B cell (primary cell): ENCODE results near the gene GHR. TPM values are rescaled to one million over a fixed set of nuclear protein-coding genes. Genes with fewer than 3 reads are reported as not detected.

Source experiments
- ATAC-seq: fragments of 200-7000 bp; cut with Tn5 transposase; one replicate; pipeline ENCODE4 v1.10.0; 2021; ENCODE audit warnings: low read depth, mild to moderate bottlenecking, moderate number of reproducible peaks, moderate library complexity
- CTCF ChIA-PET: fragments of 350-600 bp; sonication (Branson Sonifier 250); formaldehyde crosslinking; loops from one replicate; lab custom pipeline; 2021; ENCODE audit warnings: antibody characterized with exemption, inconsistent platforms; lab: Charles Lee
- POLR2A ChIA-PET: fragments of 350-600 bp; sonication (Branson Sonifier 250); formaldehyde crosslinking; loops from one replicate; lab custom pipeline; 2021; ENCODE audit warnings: antibody characterized with exemption; lab: Charles Lee
- DNase-seq: peaks from one replicate; pipeline ENCODE4 v3.0.0; 2013
- H2AFZ ChIP-seq: 2 replicates; pipeline ENCODE4 v1.6.1; 2012; ENCODE audit warnings: mild to moderate bottlenecking, low read depth, low read length; ENCODE audit not compliant: insufficient read depth, poor library complexity, severe bottlenecking
- H3K27ac ChIP-seq, 2 donors: 1 replicate in 1 of 2; 2 replicates in 1 of 2; pipeline ENCODE4 v1.5.1; 2012 to 2013; ENCODE audit warnings: low read length in 2 of 2, mild to moderate bottlenecking in 2 of 2, moderate library complexity in 1 of 2
- H3K27me3 ChIP-seq, 4 experiments: fragments of 200-600 bp in 1 of 4; sonication (generic) in 1 of 4; replicated peaks in 1 of 4; 1 replicate in 2 of 4; 2 replicates in 2 of 4; pipeline versions ENCODE4 v1.6.1 to v1.7.0; 2013 to 2016; ENCODE audit warnings: low read length in 3 of 4, mild to moderate bottlenecking in 2 of 4, mixed read lengths in 1 of 4, moderate library complexity in 1 of 4; ENCODE audit not compliant: insufficient read depth in 4 of 4, control insufficient read depth in 3 of 4; ENCODE audit errors: control extremely low read depth in 1 of 4
- H3K36me3 ChIP-seq, 2 experiments: replicated peaks in 1 of 2; 1 replicate in 1 of 2; 2 replicates in 1 of 2; pipeline versions ENCODE4 v1.6.1 to v1.7.1; 2013; ENCODE audit warnings: low read length in 1 of 2; ENCODE audit not compliant: insufficient read depth in 2 of 2, control insufficient read depth in 1 of 2; ENCODE audit errors: control extremely low read depth in 1 of 2, extremely low read depth in 1 of 2
- H3K4me1 ChIP-seq, 2 donors: fragments of 200-600 bp in 1 of 2; sonication (generic) in 1 of 2; 1 replicate in 1 of 2; 2 replicates in 1 of 2; pipeline versions ENCODE4 v1.5.1 to v1.6.1; 2013 to 2017; ENCODE audit warnings: low read length in 2 of 2; ENCODE audit not compliant: control insufficient read depth in 2 of 2, insufficient read depth in 2 of 2
- H3K4me2 ChIP-seq: replicated peaks from 2 replicates; pipeline ENCODE3; 2012; ENCODE audit warnings: mild to moderate bottlenecking, low read depth, low read length; ENCODE audit not compliant: poor library complexity, severe bottlenecking
- H3K4me3 ChIP-seq, 5 experiments: fragments of 200-600 bp in 1 of 5; sonication (generic) in 1 of 5; 1 replicate in 3 of 5; 2 replicates in 2 of 5; pipeline versions ENCODE4 v1.5.1 to v1.7.0; 2011 to 2016; ENCODE audit warnings: low read length in 4 of 5, mild to moderate bottlenecking in 4 of 5, low read depth in 2 of 5, control low read depth in 1 of 5, moderate library complexity in 1 of 5; ENCODE audit not compliant: insufficient read depth in 1 of 5; ENCODE audit errors: control extremely low read depth in 1 of 5, extremely low read depth in 1 of 5
- H3K79me2 ChIP-seq: fragments of 200-600 bp; sonication (generic); one replicate; pipeline ENCODE4 v1.6.0; 2016; ENCODE audit warnings: low read length; ENCODE audit not compliant: control insufficient read depth, insufficient read depth
- H3K9ac ChIP-seq: fragments of 200-600 bp; sonication (generic); 2 replicates; pipeline ENCODE4 v1.6.1; 2017; ENCODE audit warnings: mild to moderate bottlenecking, low read length, moderate library complexity
- H3K9me3 ChIP-seq, 3 donors: one replicate each; pipeline versions ENCODE4 v1.6.1 to v1.7.1; 2013; ENCODE audit warnings: low read length in 2 of 3; ENCODE audit not compliant: control insufficient read depth in 2 of 3, insufficient read depth in 1 of 3; ENCODE audit errors: control extremely low read depth in 1 of 3
- H4K20me1 ChIP-seq: 2 replicates; pipeline ENCODE4 v1.6.0; 2012; ENCODE audit warnings: mild to moderate bottlenecking, low read length; ENCODE audit not compliant: insufficient read depth, control insufficient read depth, poor library complexity, severe bottlenecking
- H3K27ac Mint-ChIP-seq: one replicate; pipeline ENCODE4 v1.8.0; 2021; ENCODE audit warnings: mixed read lengths
- H3K27me3 Mint-ChIP-seq: one replicate; pipeline ENCODE4 v1.8.0; 2021; ENCODE audit warnings: mixed read lengths
- H3K4me1 Mint-ChIP-seq: one replicate; pipeline ENCODE4 v1.8.0; 2021; ENCODE audit warnings: mixed read lengths
- H3K4me3 Mint-ChIP-seq: one replicate; pipeline ENCODE4 v1.8.0; 2021; ENCODE audit warnings: mixed read lengths
- H3K9me3 Mint-ChIP-seq: one replicate; pipeline ENCODE4 v1.8.0; 2022; ENCODE audit warnings: mixed read lengths; ENCODE audit not compliant: insufficient read depth
- EZH2 ChIP-seq: IDR thresholded peaks from 2 replicates; pipeline ENCODE4 v1.6.1; 2012; ENCODE audit warnings: borderline replicate concordance, low read depth, mild to moderate bottlenecking, moderate library complexity, low read length; ENCODE audit not compliant: insufficient read depth, poor library complexity, severe bottlenecking
- WGBS: methylation state at CpG from one replicate; pipeline ENCODE4 v1.1.5; 2013; ENCODE audit warnings: missing lambda C conversion rate; ENCODE audit not compliant: insufficient coverage; 5-methylcytosine and 5-hydroxymethylcytosine counted together
- intact Hi-C: fragments of 100-400 bp; cut with micrococcal nuclease; formaldehyde crosslinking; loops from one replicate; pipeline ENCODE4 v1.10.0; 2022
- polyA plus RNA-seq: library from polyadenylated mRNA; depleted of rRNA; stranded (reverse); fragments of >200 nt; gene quantifications from 2 replicates; pipeline ENCODE4 v1.2.3, GENCODE V29; 2012
- total RNA-seq, 2 donors: library from RNA; stranded (reverse); fragments of 120-200 nt in 1 of 2; gene quantifications; 1 replicate in 1 of 2; 2 replicates in 1 of 2; pipeline versions ENCODE4 v1.2.3 to v1.2.4, GENCODE V29; 2013 to 2022
- TF ChIP-seq, protein P1 (sequence below): fragments of 200-600 bp; IDR thresholded peaks from one replicate; pipeline ENCODE4 v1.8.0; 2022; ENCODE audit warnings: antibody characterized with exemption, mild to moderate bottlenecking

GHR gene
- total and polyA plus RNA-seq, 2 donors (not counting 1 experiment from before 2014, with no cell fraction given) = not detected

DNA sequence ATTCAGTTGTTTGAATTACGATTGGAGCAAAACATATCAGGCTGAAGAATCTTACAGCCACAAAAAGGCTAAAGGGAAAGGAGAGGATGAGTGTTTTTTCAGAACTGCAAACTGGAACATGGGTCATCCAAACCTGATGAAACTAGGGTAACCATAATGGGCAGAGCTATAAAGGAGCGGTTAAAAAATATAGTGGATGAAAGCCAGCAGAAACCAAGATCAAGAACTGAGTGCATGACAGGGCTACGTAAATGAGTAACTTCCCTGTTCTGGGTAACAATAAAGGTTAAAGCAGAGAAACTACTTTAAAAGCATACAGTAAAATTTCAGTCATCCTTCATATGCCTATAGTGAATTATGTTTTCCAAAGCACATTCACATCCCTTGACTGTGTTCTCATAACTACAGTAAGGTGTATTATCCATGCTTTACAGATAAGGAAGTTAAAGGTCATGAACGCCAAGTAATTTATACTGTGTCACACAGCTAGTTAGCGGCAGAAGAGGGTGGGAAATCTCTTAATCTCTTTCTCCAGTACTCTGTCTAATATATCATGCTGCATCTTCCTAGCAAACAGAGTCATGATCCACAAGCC lies 48.5 kb upstream of the GHR start:
- Histone ChIP-seq H3K27ac (no peak overlapping the region), H3K4me2 (no peak overlapping the region), H3K79me2 (no peaks in the 10 kb centered on the region), H2AFZ (no peak overlapping the region), H3K4me3 (no peak overlapping the region), H3K9me3 (no peaks in the 10 kb centered on the region), H4K20me1 (no peaks in the 10 kb centered on the region), H3K36me3 (no peaks in the 10 kb centered on the region), H3K27me3 (no peaks in the 10 kb centered on the region), H3K9ac (no peak overlapping the region), H3K4me1 (no peaks in the 10 kb centered on the region)
- ATAC-seq (no peak), DNase-seq (no peak)
- CTCF ChIA-PET = no interaction called here
- TF ChIP-seq, protein P1, sequence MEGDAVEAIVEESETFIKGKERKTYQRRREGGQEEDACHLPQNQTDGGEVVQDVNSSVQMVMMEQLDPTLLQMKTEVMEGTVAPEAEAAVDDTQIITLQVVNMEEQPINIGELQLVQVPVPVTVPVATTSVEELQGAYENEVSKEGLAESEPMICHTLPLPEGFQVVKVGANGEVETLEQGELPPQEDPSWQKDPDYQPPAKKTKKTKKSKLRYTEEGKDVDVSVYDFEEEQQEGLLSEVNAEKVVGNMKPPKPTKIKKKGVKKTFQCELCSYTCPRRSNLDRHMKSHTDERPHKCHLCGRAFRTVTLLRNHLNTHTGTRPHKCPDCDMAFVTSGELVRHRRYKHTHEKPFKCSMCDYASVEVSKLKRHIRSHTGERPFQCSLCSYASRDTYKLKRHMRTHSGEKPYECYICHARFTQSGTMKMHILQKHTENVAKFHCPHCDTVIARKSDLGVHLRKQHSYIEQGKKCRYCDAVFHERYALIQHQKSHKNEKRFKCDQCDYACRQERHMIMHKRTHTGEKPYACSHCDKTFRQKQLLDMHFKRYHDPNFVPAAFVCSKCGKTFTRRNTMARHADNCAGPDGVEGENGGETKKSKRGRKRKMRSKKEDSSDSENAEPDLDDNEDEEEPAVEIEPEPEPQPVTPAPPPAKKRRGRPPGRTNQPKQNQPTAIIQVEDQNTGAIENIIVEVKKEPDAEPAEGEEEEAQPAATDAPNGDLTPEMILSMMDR = no peak
- no peak for TF ChIP-seq EZH2
- intact Hi-C loops = no loop called here
- no peaks in the 10 kb centered on the region for H3K27me3 Mint-ChIP-seq
- no CpG with 5 or more reads among the region's 5 CpGs for WGBS
- H3K4me1 Mint-ChIP-seq = no peaks in the 10 kb centered on the region
- POLR2A ChIA-PET = no interaction called here
- H3K27ac Mint-ChIP-seq = no peak overlapping the region
- peaks cover 5% of the 10 kb centered on the region for H3K9me3 Mint-ChIP-seq
- H3K4me3 Mint-ChIP-seq = no peak overlapping the region

DNA sequence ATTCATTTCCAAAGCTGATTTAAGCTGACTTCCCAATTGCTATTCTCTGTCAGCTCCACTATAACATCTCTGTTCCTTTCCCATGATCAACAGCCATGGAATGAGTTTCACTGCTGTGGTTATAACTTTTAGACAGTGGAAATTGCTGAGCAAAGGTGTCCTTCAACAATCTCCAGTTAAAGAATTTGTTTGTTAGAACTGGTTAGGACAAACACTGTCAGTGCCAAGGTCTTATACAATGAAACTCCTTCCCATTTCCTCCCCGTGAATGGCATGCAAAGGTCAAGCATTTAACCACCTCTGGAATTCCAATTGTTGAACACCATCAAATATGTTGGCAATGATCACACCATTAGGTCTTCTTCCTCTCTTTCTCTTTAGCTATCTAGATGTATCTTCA lies 45.7 kb upstream of the GHR start:
- no peak overlapping the region for H3K4me3 ChIP-seq
- no peaks in the 10 kb centered on the region for H3K27me3 Mint-ChIP-seq
- no peaks in the 10 kb centered on the region for H4K20me1 ChIP-seq
- no peak overlapping the region for H3K9ac ChIP-seq
- peaks cover 5% of the 10 kb centered on the region for H3K9me3 Mint-ChIP-seq
- intact Hi-C loops = no loop called here
- H3K36me3 ChIP-seq = no peaks in the 10 kb centered on the region
- TF ChIP-seq, protein P1 = no peak
- no peak for TF ChIP-seq EZH2
- no peaks in the 10 kb centered on the region for H3K4me1 ChIP-seq
- ChIA-PET POLR2A (no interaction called here), CTCF (no interaction called here)
- H3K4me2 ChIP-seq = no peak overlapping the region
- H3K4me3 Mint-ChIP-seq = no peak overlapping the region
- H2AFZ ChIP-seq = no peak overlapping the region
- no peak overlapping the region for H3K27ac Mint-ChIP-seq
- no peaks in the 10 kb centered on the region for H3K9me3 ChIP-seq
- DNase-seq = no peak
- no CpG with 5 or more reads among the region's 1 CpG for WGBS
- no peaks in the 10 kb centered on the region for H3K79me2 ChIP-seq
- H3K4me1 Mint-ChIP-seq = no peaks in the 10 kb centered on the region
- H3K27me3 ChIP-seq = no peaks in the 10 kb centered on the region
- no peak for ATAC-seq
- H3K27ac ChIP-seq = no peak overlapping the region
